Stimulated activated naive CD4-positive, alpha-beta T cell (primary cell): ENCODE data around the gene SMPD2.
A peak's percentile ranks its signal among the peaks of the same experiment; 100 is the strongest.

Experiments used
- DNase-seq, 6 experiments: peaks; one replicate each; lab custom pipeline; 2025; lab: John Stamatoyannopoulos, UW

Gene SMPD2

DNA sequence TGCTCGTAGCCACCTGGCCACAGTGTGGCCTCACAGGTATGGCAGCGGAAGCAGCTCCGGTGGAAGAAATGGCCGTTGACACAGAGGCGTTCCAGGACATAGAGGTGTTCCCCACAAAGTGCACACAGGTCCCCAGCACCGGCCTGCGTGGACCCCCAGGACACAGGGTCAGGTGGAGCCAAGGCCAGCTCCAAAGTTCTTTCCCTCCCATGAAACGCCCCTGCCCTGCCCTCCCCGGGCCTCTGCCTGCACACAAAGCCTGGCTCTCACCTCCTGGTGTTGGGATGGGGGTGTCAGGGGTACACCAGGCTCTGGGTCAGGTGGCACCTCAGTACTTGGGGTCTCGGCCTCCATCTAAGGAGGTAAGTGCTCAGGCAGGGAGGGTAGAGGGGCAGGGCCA lies 6.6 kb downstream of the SMPD2 start:
- DNase-seq, result no peak

DNA sequence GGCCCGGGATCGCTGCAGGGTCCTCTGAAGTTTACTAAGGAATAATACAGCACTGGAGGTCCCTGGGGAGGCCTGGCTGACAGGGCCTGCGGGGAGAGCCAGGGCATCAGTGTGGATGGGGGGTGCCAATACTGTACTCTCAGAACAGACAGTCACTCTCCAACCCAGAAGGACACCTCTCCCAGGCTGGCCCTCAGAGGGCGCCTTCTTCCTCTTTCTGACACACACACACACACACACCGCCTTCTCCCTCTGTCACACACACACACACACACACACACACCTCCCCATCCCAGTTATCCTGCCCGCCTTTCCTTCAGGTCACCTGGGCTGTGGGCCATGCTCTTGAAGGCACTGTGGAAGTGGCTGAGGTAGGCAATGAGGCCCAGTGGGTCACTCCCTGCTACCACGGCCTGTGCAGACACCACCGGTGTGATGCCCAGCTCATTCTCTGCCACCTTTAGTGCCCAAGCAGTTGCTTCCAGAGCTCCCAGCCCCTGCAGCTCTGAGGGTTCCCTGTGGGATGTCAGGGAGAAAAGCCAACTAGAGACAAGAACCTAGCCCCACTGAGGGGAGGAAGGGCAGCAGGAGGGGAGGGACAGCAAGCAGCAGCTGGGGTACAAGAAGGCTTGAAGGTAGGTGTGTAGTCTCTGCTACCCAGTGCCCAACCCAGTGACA lies 7.5 kb downstream of the SMPD2 start:
- no peak for DNase-seq

DNA sequence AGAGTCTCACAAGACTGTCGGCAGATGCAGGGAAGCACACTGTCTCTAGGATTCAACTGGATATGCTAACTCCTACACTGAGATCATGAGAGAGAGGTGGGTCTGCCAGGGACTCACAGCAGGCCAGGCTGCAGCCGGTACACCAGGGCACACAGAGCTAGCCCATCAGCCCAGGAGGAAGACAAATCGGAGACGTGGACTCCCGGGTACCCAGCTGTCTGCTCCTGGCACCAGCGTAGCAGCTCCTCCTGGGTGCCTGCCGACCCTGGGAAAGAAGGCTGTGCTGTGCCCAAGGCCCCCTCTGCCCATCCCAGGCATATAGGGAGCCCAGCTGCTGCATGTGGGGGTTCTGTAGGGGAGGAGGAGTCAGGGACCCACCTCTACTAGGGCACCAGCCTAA lies 8.1 kb downstream of the SMPD2 start:
- DNase-seq, result no peak

DNA sequence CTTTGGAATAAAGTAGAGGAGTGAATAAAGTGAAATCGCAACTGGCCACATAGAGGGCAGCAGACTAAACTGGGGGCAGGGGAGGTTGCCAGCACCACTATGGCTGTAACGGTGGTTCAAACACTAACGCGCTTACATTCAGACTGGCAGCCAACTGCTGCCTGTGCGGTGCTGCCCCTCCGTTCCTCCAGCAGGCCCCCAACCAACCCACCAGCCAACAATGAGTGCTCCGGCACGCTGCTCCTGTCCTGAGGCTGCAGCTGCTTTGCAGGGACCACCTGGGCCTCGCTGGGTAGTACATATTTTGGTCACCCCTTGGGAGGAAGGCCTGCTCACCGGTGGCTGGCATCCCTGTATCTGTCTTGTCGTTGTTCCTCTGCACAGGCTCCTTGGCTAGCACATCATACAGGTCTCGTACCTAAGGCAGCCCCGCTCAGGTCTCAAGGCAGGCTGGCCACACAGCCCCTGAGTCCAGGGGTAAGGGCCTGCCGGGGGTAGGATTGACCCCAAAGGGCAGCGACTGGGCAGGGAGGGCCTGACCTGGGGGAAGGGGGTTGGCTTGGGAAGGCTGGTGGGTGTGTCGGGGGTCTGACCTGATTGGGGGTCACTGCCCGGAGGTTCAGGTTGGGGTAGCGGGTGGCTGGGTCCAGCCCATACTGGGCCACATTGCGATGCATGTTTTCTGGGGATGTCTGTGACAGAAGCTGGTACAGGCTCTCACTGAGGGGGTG lies 8.7 kb downstream of the SMPD2 start:
- DNase-seq, result no peak

DNA sequence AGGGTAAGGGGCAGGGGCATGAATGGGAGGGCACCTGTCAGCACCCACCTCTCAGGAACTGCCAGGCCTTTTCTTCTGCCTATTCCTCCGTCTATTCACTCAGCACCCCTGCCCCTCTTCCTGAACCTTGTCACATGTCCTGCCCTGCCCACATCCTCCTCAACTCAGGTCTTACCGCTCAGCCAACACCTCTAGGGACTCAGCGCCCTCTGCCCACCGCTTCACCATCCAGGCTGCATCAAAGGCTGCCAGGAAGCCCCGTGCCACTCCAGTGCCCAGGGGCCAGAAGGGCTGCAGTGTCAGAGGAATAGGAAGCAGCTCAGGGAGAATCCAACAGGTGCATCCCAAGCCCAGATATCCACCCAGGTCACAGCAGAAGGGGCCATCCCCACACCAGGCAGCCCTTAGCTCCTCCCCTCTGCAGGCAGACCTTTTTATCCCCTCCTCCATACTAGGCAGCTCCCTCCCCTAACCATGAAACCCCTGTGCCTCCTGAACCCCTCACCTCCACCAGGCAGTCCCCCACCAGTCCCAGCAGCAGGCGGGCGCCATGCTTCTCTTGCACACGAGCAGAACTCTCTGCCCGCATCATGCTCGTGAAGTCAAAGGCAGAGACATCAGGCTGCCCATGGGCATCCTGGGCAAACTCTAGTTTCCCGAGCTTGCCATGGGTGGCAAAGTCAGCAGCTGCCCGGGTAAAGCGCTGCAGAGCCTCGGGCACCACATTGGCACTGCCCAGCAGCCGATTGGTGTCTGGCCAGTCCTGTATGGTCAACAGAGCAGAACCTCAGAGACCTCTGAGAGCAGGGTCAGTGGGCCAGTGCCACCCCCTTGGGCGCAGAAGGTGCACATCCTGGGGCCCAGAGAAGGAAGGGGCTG lies 9.5 kb downstream of the SMPD2 start:
- DNase-seq, result peak in 3 of 6 experiments; percentile 34 to 38 (median 36)

DNA sequence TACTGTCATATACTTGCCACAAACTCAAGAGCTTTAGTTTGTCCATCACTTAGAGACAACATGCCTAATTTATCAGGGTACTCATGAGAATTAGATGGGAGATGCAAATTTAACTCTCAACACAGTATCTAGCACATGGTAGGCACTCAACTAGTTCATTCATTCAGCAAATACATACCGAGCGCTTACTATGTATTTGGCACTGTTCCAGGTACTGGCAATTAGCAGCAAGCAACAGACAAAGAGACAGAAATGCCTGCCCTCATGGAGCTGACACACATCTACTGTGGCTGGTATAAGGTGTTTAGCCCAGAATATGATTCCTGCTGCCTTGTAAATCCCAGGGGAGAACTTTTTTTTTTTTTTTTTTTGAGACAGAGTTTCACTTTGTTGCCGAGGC lies 10.3 kb downstream of the SMPD2 start:
- DNase-seq, result no peak

DNA sequence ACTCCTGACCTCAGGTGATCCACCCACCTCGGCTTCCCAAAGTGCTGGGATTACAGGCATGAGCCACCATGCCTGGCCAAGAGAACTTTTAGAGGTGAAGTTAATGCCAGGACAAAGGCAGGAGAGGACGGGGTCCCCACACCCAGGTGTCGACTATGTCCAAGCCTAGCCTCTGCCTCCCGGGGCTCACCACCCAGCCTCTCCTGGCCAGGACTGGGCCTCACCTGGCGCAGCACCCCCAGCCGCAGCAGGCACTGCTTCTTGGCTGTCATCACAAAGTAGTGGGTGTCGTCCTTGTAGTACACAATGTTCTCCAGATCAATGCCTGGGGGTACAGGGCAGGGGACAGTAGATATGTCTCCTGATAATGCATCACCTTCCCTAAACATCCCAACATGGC lies 10.9 kb downstream of the SMPD2 start:
- DNase-seq, result no peak

DNA sequence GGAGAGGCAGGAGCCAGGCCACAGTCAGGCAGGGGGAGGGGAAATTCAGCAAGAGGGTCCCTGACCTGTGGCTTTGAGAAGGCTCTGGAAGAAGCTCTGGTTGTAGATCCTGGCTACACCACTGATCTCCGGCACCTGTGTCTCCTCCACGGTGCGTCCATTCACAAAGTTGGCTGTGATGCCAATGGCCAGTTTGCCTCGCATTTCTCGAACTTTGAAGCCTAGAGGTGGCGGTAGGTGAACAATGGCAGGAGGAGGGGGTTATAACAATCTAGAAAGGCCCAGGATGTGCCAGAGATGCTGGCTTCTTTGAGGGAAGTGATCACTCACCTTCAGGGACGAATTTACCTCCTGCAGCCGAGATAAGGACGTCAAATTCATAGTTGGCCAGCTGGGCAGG lies 11.7 kb downstream of the SMPD2 start:
- DNase-seq, result no peak

DNA sequence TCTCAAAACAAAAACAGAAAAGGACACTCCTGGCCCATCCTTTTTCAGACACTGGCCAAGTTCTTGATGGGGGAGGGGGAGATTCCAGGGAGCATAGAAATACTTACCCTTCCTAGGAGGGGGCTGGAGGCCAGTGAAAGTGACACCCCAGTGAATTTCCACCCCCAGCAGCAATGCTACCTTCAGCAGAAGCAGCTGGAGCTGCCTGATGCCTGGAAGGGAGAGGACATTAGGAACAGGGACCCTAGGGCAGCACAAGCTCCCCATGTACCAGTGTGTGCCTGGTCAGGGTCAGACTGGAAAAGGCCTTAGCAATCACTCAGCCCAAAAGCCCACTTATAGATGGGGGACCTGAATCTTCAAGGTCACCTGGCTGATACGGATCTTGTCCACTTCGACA lies 12.6 kb downstream of the SMPD2 start:
- no peak for DNase-seq

DNA sequence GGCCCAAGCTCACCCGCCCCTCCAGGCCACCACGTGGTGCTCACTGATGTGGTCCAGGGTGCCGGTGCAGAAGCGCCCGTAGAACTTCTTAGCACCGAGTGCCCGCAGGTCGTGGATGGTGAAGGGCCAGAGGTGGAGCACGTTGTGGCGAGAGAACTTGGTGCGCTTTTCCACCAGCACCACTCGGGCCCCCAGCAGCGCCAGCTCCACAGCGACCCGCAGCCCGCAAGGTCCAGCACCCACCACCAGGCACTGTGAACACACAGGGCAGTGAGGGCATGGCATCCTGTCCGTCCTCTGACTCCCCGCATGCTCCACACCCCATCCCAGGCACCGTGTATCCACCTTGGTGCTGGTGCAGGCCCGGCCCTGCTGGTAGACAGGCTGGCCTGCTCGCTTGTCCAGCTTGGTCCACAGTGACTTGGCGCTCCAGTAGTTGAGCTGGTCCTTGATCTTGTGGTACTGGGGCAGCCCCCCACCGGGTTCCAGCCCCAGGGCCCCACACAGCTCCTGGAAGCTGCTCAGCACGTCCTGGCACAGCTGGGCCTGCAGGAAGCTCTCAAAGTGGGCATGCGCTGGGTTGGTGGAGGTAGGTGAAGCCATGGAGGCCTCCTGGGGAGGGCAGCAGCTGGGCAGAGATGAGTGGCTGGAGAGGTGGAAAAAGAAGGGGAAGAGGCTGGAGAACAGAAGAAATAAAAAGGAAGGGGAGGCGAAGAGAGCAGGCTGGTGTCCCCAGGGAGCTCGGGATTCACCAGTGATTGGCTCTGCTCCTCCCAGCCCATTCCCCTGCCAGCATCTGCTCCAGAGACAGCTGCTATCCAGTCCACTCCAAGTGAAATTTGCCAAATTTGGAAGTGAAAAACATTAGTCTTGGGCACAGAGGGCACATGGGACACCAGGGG lies 13.3 kb downstream of the SMPD2 start:
- DNase-seq, result no peak

DNA sequence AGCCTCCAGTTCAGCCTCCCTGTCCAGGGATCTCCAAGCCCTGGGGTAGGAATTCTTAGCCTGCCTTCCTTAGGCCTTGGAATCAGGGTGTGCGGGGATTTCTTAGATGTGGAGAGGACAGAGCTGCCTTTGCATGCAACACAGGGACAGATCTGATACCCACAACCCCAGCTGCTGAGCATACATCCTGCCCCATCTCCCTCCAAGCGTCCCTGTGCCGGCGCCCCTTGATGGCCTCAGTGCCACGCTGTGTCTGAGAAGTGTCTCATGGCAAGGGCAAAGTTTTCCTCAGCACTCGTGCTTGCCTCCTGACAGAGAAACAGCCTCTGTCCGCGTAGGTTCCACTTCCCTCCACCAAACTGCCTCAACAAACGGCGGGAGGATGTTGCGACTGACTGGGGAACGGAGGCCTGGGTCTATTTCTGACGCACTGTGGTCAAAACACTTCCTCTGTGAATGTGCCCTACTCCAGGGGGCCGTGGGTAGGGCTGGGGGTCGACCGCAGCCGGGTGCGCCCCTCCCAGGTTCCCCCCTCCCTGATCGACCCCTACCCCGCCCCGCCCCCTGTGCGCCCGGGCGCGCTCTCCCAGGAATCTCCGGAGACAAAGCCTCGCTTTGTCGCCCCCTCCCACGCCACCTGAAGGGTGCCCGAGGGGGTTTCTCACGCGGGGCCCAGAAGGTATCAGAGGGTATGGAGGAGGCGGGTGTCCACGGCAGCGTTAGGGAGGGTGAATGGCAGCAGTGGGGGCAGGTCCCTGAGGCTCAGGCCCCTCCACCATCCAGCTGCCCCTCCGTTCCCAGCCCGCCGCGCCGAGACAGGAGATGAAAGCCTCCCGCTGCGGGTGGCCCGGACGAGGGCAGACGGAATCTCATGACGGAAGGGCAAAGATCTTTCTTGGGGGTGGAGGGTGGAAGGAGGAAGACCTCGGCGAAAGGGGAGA lies 14.2 kb downstream of the SMPD2 start:
- DNase-seq, result peak; percentile 55 to 84 (median 72)

DNA sequence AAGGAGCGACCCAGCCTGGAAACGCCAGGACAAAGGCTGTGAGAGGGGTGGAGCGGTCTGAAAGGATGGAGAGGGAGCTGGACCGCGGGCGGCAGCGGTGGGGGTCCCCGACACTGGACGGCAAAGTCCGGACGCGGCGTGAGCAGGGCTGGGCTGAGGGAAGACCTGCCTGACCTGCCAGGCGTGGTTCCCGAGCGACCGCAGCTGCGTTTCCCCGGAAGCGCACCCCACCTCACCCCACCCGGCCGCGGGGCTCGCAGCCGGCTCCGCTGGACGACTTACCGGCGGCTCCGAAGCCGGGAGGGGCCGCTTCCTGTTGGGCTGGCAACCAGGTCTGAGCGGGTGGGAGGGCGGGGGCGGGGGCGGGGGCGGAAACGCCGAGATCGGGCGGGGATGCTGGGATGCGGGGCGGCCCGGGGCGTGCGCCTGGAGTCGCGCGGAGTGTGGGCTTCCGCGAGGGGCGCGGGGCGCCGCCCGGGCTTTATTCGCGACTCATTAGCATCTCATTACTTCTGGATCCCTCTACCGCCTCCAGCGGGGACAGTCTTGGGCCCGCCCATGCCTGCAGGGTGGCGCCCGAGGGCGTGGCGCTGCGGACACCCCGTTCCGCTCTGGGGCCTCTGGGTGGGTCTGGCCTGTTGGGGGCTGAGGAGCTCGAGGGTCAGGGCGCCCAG lies 15.1 kb downstream of the SMPD2 start, which contains the start of gene MICAL1:
MICAL1 (minus strand) TSS at position 336 of the 674 bp plus-strand sequence. CDS start 1,576 bp downstream, outside the sequence.
- DNase-seq, result peak; percentile 63 to 81 (median 77)

DNA sequence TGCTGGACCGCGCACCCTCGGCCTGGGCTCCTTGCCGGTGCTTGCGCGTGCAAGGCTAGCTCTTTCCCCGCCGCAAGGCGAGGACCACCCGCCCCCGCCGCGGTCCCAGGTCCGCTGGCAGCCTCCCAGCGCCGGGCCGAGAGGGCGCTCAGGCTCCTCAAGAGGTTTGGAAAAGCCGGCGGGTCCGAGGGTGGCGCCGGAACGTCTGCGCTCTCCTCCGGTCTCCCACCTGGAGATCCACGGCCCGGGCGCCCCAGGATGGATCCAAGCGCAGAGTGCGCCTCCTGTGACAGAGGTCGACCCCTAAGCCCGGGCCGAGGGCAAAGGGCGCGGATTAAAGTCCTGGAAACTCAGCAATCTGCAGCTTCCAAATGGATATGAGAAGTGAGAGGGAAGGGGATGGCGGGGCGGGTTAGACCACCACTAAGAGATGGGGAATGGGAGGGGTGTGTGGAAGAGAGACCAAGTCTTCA lies 15.6 kb downstream of the SMPD2 start:
- no peak for DNase-seq

DNA sequence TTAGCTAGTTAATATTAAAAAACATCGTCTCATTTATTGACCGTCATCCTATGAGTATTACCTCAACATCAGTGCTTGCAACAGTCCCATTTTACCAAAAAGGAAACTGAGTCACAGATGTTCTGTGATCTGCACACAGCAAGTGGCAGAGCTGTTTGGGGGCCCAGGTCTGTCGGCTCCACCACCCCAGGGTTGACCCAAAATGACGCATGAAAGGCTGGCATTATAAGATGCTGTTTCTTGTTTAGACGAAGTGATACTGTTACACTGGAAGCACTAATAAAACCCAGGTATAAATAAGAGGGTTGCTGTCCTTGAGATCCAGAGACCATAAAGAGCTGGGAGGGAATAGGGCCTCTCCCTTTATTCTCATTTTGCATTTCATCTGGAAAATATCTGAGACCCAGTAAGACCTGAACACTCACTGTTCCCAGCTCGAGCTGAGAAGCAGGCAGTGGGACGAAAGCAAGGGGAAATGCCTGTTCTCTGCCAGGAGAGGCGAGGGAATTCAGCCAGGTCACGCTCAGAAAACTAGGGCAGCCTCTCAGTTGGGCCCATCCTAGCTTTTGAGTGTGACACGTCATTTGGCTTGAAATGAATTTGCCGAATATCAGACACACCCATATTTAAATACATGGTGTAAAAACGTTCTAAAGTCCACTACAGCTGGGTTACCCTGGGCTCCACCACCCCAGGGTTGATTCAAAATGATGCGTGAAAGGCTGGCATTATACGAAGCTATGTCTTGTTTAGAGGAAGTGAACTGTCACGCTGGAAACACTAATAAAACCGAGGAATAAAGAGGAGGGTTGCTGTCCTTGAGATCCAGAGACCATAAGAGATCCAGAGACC lies 16.4 kb downstream of the SMPD2 start:
- DNase-seq, result no peak

DNA sequence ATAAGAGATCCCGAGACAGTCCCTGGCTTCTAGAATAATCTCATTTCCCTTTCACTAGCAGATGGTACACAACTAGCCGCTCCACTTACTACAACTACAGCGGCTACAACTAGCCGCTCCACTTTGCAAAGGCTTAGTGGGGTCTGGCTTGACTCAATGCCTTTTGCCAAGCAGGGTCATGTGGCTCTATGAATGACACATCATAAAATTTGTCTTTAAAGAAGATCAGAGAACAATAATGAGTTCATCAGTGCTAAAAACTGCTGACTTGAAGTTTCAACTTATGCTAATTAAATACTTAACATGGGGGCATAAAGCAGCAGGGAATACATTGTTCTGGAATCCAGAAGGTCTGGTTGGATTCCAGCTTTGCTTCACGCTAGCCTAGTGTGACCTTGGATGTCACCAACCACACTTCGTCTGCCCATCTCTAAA lies 17.1 kb downstream of the SMPD2 start:
- DNase-seq, result no peak

DNA sequence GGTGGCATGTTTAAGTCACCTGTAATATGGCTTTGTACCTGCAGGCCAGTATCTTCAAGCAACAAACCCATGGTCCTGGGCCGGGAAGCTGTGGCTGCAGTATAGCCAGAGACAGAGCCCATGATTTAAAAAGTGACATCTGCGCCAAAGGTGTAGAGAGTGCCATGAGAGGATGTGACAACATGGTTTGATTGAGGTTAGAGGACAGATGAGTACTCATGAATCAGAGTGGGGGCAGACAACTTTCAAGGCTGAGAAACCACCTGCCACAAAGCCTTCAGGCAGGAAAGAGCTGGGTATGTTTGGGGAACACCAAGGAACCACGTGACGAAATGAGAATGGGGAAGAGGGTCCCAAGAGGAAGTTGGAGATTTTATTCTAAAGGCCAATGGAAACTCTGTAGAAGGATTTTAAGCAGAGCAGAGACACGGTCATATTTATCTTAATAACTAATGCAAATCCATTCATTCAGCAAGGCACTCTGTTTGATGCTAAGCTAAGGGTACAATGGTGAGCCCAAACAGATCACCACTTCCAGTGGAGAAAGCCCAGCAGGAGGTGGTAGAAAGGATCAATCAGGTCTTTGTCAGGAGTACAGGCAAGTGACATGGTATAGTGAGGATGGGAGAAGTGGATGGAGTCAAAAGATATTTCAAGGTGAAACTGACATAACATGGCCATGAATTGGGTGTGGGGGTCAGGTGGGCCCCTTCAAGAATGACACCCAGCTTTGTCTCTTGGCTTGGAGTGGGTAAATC lies 18.4 kb downstream of the SMPD2 start:
- peak in 3 of 6 experiments; percentile 15 to 21 (median 18) for DNase-seq

DNA sequence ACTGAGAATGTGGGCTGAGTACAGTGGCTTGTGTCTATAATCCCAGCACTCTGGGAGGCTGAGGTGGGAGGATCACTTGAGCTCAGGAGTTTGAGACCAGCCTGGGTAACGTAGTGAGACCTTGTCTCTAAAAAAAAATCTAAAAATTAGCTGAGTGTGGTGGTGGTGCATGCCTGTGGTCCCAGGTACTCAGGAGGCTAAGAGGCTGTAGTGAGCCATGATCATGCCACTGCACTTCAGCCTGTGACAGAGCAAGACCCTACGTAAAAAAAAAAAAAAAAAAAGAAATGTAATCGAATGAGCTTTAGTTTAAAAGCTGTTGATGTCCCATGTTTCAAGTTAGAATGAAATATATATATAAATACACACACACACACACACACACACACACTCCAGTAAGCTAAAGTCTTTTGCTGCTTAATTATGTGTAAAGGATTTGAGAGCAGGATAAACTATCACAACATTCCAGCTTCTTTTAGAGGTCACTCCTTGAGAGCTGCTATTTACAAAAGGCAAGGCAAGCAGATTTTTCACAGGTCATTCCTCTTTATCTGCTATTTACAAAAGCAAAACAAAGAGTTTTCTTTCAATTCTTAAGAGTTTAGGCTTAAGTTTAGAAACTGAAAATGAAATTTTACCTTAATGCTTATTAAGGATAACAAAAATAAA lies 19.8 kb downstream of the SMPD2 start:
- DNase-seq, result no peak
